Upper lobe of right lung (tissue), 1 donor: ENCODE data around the gene FGFR2. TPM values are rescaled to one million over a fixed set of nuclear protein-coding genes. Genes with fewer than 3 reads are reported as not detected.
A peak's percentile ranks its signal among the peaks of the same experiment; 100 is the strongest.

Experiments used
- ATAC-seq: fragments of 200-7000 bp; cut with Tn5 transposase; one replicate; pipeline ENCODE4 v1.9.1; 2020; ENCODE audit warnings: mild to moderate bottlenecking, moderate library complexity
- DNase-seq: peaks from one replicate; pipeline ENCODE4 v3.0.0-alpha.2; 2020
- H3K27ac ChIP-seq: fragments of 200-600 bp; one replicate; pipeline ENCODE4 v1.8.0; 2022
- H3K27me3 ChIP-seq: fragments of 200-600 bp; one replicate; pipeline ENCODE4 v1.8.0; 2022; ENCODE audit warnings: mild to moderate bottlenecking
- H3K36me3 ChIP-seq: fragments of 200-600 bp; one replicate; pipeline ENCODE4 v1.8.0; 2022
- H3K4me1 ChIP-seq: fragments of 200-600 bp; one replicate; pipeline ENCODE4 v1.8.0; 2022
- H3K4me3 ChIP-seq: fragments of 200-600 bp; one replicate; pipeline ENCODE4 v1.8.0; 2022; ENCODE audit warnings: mild to moderate bottlenecking
- H3K9me3 ChIP-seq: fragments of 200-600 bp; one replicate; pipeline ENCODE4 v1.8.0; 2022
- CTCF ChIP-seq: fragments of 200-600 bp; IDR thresholded peaks from one replicate; pipeline ENCODE4 v1.8.0; 2022; ENCODE audit warnings: antibody characterized with exemption
- intact Hi-C: fragments of 100-400 bp; cut with DNase I; formaldehyde crosslinking; loops from one replicate; pipeline ENCODE4 v1.11.0; 2022
- total RNA-seq: library from RNA; stranded (reverse); fragmentation: NEBNext Ultra II Directional; extraction: Animal tissue kit (Norgen Biotek cat#: 25700); gene quantifications from one replicate; pipeline ENCODE4 v1.2.1, GENCODE V29; 2021
- donor health status: DM: no; HTN: yes; CAD: no; lungs with severe emphysema.

FGFR2 gene
- total RNA-seq, 1 donor from 2014 or later, result 58.7 TPM

- H3K4me3 ChIP-seq, result no peak overlapping the region
- TF ChIP-seq CTCF, result no peak
- H3K9me3 ChIP-seq, result no peaks in the 10 kb centered on the region
- H3K27me3 ChIP-seq, result no peaks in the 10 kb centered on the region
- no peak overlapping the region for H3K27ac ChIP-seq
- ATAC-seq (no peak), DNase-seq (no peak)
- peaks cover 10% of the 10 kb centered on the region for H3K36me3 ChIP-seq
- no peaks in the 10 kb centered on the region for H3K4me1 ChIP-seq
- intact Hi-C loops, result no loop called here
Observed at GRCh38 chr10:121500701-121501332, 97.4 kb downstream of the FGFR2 start.

- intact Hi-C loops, result no loop called here
- H3K27ac ChIP-seq, result no peak overlapping the region
- TF ChIP-seq CTCF, result no peak
- no peak for DNase-seq
- H3K4me3 ChIP-seq, result no peak overlapping the region
- H3K36me3 ChIP-seq, result peaks cover 8% of the 10 kb centered on the region
- no peaks in the 10 kb centered on the region for H3K4me1 ChIP-seq
- H3K27me3 ChIP-seq, result no peaks in the 10 kb centered on the region
- H3K9me3 ChIP-seq, result no peaks in the 10 kb centered on the region
- no peak for ATAC-seq
Observed at GRCh38 chr10:121497513-121498470, 100.5 kb downstream of the FGFR2 start.

GRCh38 chr10:121495719-121496118, 102.5 kb downstream of the FGFR2 start:
- no peak overlapping the region for H3K27ac ChIP-seq
- no peaks in the 10 kb centered on the region for H3K27me3 ChIP-seq
- intact Hi-C loops, result no loop called here
- H3K36me3 ChIP-seq, result no peaks in the 10 kb centered on the region
- no peak for TF ChIP-seq CTCF
- H3K4me3 ChIP-seq, result no peak overlapping the region
- no peaks in the 10 kb centered on the region for H3K4me1 ChIP-seq
- ATAC-seq (peak; percentile 76), DNase-seq (peak; percentile 67)
- H3K9me3 ChIP-seq, result no peaks in the 10 kb centered on the region

GRCh38 chr10:121494296-121494695, 103.9 kb downstream of the FGFR2 start:
- intact Hi-C loops, result no loop called here
- no peaks in the 10 kb centered on the region for H3K9me3 ChIP-seq
- no peak for DNase-seq
- no peak overlapping the region for H3K27ac ChIP-seq
- no peak overlapping the region for H3K4me3 ChIP-seq
- no peaks in the 10 kb centered on the region for H3K4me1 ChIP-seq
- H3K36me3 ChIP-seq, result no peaks in the 10 kb centered on the region
- no peak for TF ChIP-seq CTCF
- no peaks in the 10 kb centered on the region for H3K27me3 ChIP-seq
- no peak for ATAC-seq

GRCh38 chr10:121493521-121493920, 104.7 kb downstream of the FGFR2 start:
- DNase-seq (no peak), ATAC-seq (no peak)
- Histone ChIP-seq H3K4me3 (no peak overlapping the region), H3K4me1 (no peaks in the 10 kb centered on the region), H3K9me3 (no peaks in the 10 kb centered on the region), H3K36me3 (no peaks in the 10 kb centered on the region), H3K27ac (no peak overlapping the region), H3K27me3 (no peaks in the 10 kb centered on the region)
- intact Hi-C loops, result no loop called here
- TF ChIP-seq CTCF, result no peak
